Left ventricle myocardium superior (tissue), 1 donor: ENCODE data around the gene GLB1L3. TPM values are rescaled to one million over a fixed set of nuclear protein-coding genes. Genes with fewer than 3 reads are reported as not detected.

ENCODE experiments used
- ATAC-seq: fragments of 200-7000 bp; cut with Tn5 transposase; one replicate; pipeline ENCODE4 v1.9.1; 2020; ENCODE audit warnings: mild to moderate bottlenecking, moderate library complexity
- DNase-seq: peaks from one replicate; pipeline ENCODE4 v3.0.0-alpha.2; 2020
- intact Hi-C: fragments of 100-400 bp; cut with micrococcal nuclease; formaldehyde crosslinking; loops from one replicate; pipeline ENCODE4 v1.11.0; 2022
- long read RNA-seq: library from polyadenylated mRNA; unstranded; transcript quantifications from one replicate; pipeline ENCODE4 v2.0.0, GENCODE V29; 2021
- total RNA-seq: library from RNA; stranded (reverse); fragmentation: NEBNext Ultra II Directional; extraction: Animal tissue kit (Norgen Biotek cat#: 25700); gene quantifications from one replicate; pipeline ENCODE4 v1.2.1, GENCODE V29; 2021
- donor health status: DM: no; HTN: yes; CAD: no; lungs with severe emphysema.

GLB1L3 gene, protein sequence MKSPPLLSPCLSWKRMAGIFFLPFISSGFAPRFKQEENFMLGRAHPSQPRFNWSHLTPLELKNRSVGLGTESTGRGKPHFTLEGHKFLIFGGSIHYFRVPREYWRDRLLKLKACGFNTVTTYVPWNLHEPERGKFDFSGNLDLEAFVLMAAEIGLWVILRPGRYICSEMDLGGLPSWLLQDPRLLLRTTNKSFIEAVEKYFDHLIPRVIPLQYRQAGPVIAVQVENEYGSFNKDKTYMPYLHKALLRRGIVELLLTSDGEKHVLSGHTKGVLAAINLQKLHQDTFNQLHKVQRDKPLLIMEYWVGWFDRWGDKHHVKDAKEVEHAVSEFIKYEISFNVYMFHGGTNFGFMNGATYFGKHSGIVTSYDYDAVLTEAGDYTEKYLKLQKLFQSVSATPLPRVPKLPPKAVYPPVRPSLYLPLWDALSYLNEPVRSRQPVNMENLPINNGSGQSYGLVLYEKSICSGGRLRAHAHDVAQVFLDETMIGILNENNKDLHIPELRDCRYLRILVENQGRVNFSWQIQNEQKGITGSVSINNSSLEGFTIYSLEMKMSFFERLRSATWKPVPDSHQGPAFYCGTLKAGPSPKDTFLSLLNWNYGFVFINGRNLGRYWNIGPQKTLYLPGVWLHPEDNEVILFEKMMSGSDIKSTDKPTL
- total RNA-seq = not detected
- long read RNA-seq = 0 reads

DNA sequence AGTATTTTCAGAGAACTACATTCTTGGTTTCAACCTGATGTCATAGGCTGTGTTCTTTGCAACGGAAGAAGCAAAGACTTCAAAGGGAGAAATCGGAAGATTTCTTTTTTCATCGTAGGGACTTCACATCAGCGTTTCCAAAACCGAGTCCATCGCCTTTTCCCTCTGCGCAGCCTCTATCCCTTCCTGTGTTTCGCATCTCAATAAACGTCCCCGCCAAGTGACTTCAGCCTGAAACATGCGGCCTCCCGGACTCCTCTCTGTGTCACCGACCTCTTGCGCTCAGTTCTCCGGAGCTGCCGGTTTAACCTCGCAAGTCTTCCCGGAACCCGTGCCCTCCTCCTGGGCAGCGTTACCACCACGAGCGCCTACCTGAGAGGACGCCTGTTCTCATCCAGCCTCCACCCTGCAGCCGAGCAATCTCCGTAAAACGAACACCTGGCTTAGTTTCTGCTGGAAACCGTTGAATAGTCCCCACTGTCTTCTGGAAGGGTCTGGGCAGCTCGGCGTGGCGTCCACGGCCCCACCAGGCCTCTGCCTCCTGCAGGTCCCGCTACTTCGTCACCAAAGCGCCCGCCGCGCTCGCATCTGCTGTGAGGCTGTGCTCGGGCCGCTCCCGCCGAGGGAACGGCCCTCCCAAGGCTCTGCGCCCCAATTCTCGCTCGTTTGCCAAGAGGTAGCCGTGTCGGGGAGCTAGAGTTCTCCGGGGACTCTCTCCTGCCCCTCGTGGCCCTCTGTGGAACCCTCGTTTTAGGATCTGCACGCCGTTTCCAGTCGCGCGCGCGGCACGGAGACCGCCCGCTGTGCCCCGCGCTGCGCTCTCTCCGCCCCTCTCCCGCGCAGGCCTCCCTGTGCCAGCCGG lies at the start of gene GLB1L3:
Gene GLB1L3, plus strand, starts transcription at position 846 of the 862 bp plus-strand sequence. CDS start 362 bp downstream, outside the sequence.
- DNase-seq (peak; percentile 47), ATAC-seq (peak; percentile 60)
- intact Hi-C loops = no loop called here

- intact Hi-C loops = no loop called here
- no peak for DNase-seq
Observed at GRCh38 chr11:134226806-134227325, 49.3 kb upstream of the GLB1L3 start.

DNA sequence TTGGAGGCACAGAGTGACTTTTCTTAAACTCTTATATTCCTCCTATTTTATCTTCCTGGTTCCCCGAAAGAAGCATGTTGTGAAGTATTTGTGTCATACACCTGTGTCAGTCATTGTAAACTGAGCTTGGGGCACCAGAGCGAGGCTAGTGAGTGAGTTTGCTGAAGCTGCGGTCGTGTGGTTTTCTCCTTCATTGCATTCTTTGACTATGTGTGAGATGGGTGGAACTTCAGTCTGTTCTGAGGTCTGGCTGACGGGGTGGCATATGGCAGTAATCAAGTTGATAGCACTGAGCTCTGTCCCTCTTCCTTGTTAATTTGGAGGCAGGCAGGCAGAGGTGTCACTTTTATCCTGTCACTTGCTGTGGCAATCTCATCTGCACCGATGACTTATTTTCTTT lies 47.6 kb upstream of the GLB1L3 start:
- no peak for ATAC-seq
- no peak for DNase-seq
- intact Hi-C loops = no loop called here

More at GRCh38 chr11:134226806-134227325, 49.3 kb upstream of the GLB1L3 start:
- ATAC-seq = no peak

DNA sequence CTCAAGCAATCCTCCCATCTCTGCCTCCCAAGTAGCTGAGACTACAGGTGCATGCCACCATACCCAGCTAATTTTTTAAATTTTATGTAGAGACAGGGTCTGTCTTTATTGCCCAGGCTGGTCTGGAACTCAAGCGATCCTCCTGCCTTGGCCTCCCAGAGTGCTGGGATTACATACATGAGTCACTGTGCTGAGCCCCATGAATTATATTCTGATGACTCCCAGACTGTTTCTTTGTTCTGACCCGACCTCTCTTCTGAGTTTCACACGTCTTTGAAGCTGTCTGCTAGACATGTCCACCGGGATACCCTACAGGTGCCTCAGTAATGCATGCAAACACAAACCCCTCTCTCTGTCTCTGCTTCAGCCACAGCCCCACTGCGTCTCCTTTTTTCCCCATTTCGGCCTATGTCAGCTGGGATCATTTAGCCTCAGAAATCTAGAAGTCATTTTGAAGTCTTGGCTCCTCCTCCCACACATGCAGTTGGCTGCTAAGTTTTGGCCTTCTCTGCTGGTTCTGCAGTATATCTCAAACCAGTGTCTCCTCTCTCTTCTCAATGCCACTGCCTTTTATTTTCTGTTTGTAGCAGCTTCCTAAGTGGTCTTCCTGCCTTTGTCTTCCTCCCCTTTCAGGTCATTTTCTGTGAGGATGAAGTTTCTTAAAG lies 46.9 kb upstream of the GLB1L3 start:
- ATAC-seq (no peak), DNase-seq (no peak)
- intact Hi-C loops = no loop called here

GRCh38 chr11:134230339-134230738 lies 45.8 kb upstream of the GLB1L3 start:
- intact Hi-C loops = no loop called here
- no peak for DNase-seq
- ATAC-seq = no peak

GRCh38 chr11:134231958-134232659 lies 44.1 kb upstream of the GLB1L3 start:
- no peak for ATAC-seq
- intact Hi-C loops = no loop called here
- no peak for DNase-seq

DNA sequence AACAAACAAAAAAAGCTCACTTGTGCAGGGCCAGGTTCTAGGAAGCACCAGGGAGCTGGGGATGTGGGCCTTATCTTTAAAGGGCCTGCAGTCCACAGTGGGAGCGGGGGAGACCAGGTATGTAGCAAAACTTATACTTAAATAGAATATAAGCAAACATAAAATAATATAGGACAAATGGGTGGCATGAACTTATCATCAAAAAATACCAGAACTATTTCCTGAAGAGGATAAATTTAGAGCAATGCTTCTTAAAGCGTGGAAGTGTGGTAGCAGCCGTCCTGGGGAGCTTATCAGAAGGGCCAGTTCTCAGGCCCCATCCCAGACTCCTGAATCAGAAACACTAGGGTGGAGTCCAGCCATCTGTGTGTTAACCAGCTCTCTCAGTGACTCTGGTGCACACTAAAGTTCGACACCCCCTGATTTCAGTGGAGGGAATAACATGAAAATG lies 42.4 kb upstream of the GLB1L3 start:
- intact Hi-C loops = no loop called here
- ATAC-seq (peak; percentile 30), DNase-seq (no peak)

DNA sequence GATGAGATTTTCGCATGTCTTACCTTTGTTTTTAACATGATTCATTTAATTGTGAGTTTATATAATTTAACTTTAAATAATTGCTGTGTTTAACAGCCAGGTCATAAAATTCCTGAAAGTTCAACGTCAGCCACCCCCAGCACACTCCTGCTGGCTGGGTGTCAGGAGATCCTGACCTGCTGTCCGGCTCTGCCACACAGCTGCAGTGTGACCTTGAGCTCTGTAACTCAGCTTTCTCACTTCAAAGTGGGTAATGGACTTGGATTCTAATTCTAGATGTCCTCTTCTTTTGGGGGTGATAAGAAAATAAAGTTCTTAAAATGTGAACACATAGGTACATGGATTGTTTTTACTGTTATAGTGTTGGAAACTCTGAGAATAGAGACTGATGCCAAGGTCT lies 40.8 kb upstream of the GLB1L3 start:
- ATAC-seq (peak; percentile 72), DNase-seq (peak; percentile 52)

GRCh38 chr11:134236834-134237556 lies 39.2 kb upstream of the GLB1L3 start:
- DNase-seq = no peak
- intact Hi-C loops = no loop called here
- ATAC-seq = no peak

More for the DNA sequence above, 40.8 kb upstream of the GLB1L3 start:
- intact Hi-C loops = no loop called here

GRCh38 chr11:134237557-134237922 lies 38.6 kb upstream of the GLB1L3 start:
- ATAC-seq (no peak), DNase-seq (no peak)
- intact Hi-C loops = no loop called here

DNA sequence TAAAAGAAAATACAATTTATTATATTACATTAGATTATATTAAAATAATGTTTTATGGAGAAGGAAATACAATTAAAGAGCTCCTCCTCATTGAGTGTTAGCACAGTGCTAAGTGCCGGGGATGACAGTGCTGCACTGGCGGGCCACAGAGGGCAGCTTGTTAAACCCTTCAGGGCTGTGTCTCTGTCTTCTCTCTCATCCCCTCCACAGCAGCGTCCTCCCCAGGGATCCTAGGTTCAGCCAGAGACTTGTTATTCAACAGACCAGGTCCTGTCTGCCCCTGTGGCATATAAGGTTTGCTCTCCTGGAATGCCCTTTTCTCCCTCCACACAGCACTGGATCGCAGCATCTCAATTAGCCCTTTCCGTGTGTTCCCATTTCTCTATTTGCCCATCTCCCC lies 37.2 kb upstream of the GLB1L3 start:
- intact Hi-C loops = no loop called here
- no peak for ATAC-seq

DNA sequence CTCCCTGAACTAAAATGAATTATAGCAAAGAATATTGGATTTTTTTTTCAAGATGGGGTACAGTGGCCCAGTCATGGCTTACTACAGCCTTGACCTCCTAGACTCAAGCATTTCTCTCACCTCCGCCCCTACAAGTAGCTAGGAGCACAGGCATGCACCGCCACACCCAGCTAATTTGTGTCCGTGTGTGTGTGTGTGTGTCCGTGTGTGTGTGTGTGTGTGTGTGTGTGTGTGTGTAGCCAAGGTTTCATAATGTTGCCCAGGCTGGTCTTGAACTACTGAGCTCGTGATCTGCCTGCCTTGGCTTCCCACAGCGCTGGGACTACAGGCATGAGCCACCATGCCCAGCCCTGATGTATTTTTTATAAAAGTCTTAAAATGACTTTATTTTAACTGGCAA lies 35.6 kb upstream of the GLB1L3 start:
- no peak for DNase-seq
- ATAC-seq = no peak
- intact Hi-C loops = no loop called here

More for the DNA sequence above, 37.2 kb upstream of the GLB1L3 start:
- no peak for DNase-seq

GRCh38 chr11:134242376-134242775 lies 33.8 kb upstream of the GLB1L3 start:
- ATAC-seq = no peak
- DNase-seq = no peak
- intact Hi-C loops = no loop called here

GRCh38 chr11:134243913-134244312 lies 32.3 kb upstream of the GLB1L3 start:
- ATAC-seq = no peak
- intact Hi-C loops = no loop called here
- no peak for DNase-seq

GRCh38 chr11:134244593-134244992 lies 31.6 kb upstream of the GLB1L3 start:
- ATAC-seq (peak; percentile 25), DNase-seq (no peak)
- intact Hi-C loops = no loop called here

GRCh38 chr11:134245434-134245833 lies 30.7 kb upstream of the GLB1L3 start:
- ATAC-seq = no peak
- intact Hi-C loops = no loop called here
- no peak for DNase-seq

DNA sequence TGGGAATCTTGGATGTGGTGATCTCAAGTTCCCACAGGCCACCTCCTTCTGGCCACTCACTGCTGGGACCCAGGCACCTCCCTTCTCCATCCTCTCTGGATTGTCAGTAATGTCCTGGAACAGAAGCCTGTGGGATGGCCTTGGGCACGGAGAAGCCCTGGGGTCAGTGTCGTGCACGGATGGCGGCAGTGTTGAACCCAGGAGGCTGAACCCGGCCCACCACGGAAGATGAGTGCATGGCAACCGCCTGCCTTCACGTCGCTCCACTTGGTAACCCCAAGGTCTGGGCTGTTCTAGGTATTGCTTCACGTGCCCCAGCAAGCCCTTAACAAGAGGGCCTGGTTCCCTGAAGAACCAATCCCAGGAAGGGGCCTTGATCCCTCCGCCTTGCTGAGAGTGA lies 30.1 kb upstream of the GLB1L3 start:
- DNase-seq (no peak), ATAC-seq (no peak)
- intact Hi-C loops = no loop called here

DNA sequence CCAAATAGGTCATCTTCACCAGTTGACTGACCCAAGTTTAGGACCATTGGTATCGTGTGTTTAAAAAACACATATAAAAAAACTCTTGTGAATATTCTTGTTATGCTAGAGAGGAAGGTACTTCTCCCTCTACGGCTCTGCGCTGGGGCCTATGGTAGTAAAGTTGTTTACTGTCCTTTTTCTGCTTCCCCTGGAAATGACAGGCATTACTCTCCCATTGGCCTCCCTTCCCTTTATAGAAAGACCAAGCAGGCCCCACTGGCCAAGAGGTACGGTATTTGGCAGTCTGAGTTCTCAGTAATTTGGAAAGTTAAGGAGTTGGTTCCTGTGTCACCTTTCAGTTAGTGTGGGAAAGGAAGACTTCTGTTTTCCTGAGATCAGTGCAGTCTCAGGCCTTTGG lies 29.5 kb upstream of the GLB1L3 start:
- intact Hi-C loops = no loop called here
- DNase-seq = no peak

More for the DNA sequence above, 29.5 kb upstream of the GLB1L3 start:
- no peak for ATAC-seq
